Ureter (tissue), 1 donor: ENCODE data around the gene ATXN1L. TPM values are rescaled to one million over a fixed set of nuclear protein-coding genes. Genes with fewer than 3 reads are reported as not detected.
A peak's percentile ranks its signal among the peaks of the same experiment; 100 is the strongest.
"Not testable (repeated sequence)": the region's sequence is repeated elsewhere in the genome, so short reads cannot be mapped to it uniquely, and the experiment has no call there.

Source experiments
- DNase-seq: peaks from one replicate; pipeline ENCODE4 v3.0.0-alpha.2; 2020; ENCODE audit warnings: low spot score
- total RNA-seq: library from RNA; stranded (reverse); gene quantifications from one replicate; pipeline ENCODE4 v1.2.4, GENCODE V29; 2023
- donor health status: DM: yes; HTN: yes; CAD: no.

Gene ATXN1L
- total RNA-seq, 1 donor from 2014 or later, result 28.5 TPM

- no peak for DNase-seq
These were observed 6.4 kb downstream of the ATXN1L start for GRCh38 chr16:71852158-71852557.

GRCh38 chr16:71852561-71852960 lies 6.8 kb downstream of the ATXN1L start:
- DNase-seq, result no peak

GRCh38 chr16:71853413-71853812 lies 7.6 kb downstream of the ATXN1L start:
- DNase-seq, result no peak

GRCh38 chr16:71854369-71854948 lies 8.7 kb downstream of the ATXN1L start:
- DNase-seq, result no peak

GRCh38 chr16:71855937-71856662 lies 10.3 kb downstream of the ATXN1L start:
- no peak for DNase-seq

- DNase-seq, result no peak
These were observed 14.2 kb downstream of the ATXN1L start for GRCh38 chr16:71859762-71860521.

- no peak for DNase-seq
These were observed 18.2 kb downstream of the ATXN1L start for GRCh38 chr16:71863995-71864394.

GRCh38 chr16:71865173-71865863 lies 19.5 kb downstream of the ATXN1L start:
- DNase-seq, result no peak

- not testable (repeated sequence) for DNase-seq
These were observed 21.4 kb downstream of the ATXN1L start for GRCh38 chr16:71867175-71867574.

- no peak for DNase-seq
These were observed 22.2 kb downstream of the ATXN1L start for GRCh38 chr16:71867939-71868338.

GRCh38 chr16:71869089-71869488 lies 23.3 kb downstream of the ATXN1L start:
- no peak for DNase-seq

- no peak for DNase-seq
These were observed 25.0 kb downstream of the ATXN1L start for GRCh38 chr16:71870818-71871217.

GRCh38 chr16:71873199-71873598 lies 27.4 kb downstream of the ATXN1L start:
- no peak for DNase-seq

- no peak for DNase-seq
These were observed 33.1 kb downstream of the ATXN1L start for GRCh38 chr16:71878911-71879310.

GRCh38 chr16:71880176-71880575 lies 34.4 kb downstream of the ATXN1L start:
- no peak for DNase-seq

- DNase-seq, result peak; percentile 82
These were observed 36.9 kb downstream of the ATXN1L start for GRCh38 chr16:71882505-71883167.

GRCh38 chr16:71883168-71883848 lies 37.5 kb downstream of the ATXN1L start:
- DNase-seq, result peak; percentile 52

GRCh38 chr16:71883849-71884638 lies 38.3 kb downstream of the ATXN1L start, which contains the start of gene ZNF821:
Gene ZNF821 (minus strand): TSS chr16:71884182. CDS start chr16:71879946, 4,236 bp downstream.
- DNase-seq, result peak; percentile 68

- DNase-seq, result no peak
These were observed 39.5 kb downstream of the ATXN1L start for GRCh38 chr16:71885261-71885650.

GRCh38 chr16:71889147-71889546 lies 43.4 kb downstream of the ATXN1L start:
- no peak for DNase-seq
